NCI-H774 (cell line): ENCODE results near the gene ABCB10.
"Not testable (repeated sequence)": the region's sequence is repeated elsewhere in the genome, so short reads cannot be mapped to it uniquely, and the experiment has no call there.

Source experiments
- DNase-seq: peaks from one replicate; lab custom pipeline; 2025; lab: John Stamatoyannopoulos, UW

Gene ABCB10

DNA sequence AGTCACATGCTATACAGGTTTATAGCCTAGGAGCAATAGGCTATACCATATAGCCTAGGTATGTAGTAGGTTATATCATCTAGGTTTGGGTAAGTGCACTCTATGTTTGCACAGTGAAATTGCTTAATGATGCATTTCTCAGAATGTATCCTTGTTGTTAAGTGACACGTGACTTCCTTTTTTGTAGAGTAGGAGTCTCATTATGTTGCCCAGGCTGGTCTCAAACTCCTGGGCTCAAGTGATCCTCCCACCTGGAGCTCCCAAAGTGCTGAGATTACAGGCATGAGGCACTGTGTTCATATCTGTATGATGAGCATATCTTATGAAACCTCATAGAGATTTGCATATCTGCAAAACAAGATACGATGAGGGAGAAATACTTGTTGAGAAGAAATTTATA is 13.8 kb upstream of the ABCB10 start:
- DNase-seq: no peak

DNA sequence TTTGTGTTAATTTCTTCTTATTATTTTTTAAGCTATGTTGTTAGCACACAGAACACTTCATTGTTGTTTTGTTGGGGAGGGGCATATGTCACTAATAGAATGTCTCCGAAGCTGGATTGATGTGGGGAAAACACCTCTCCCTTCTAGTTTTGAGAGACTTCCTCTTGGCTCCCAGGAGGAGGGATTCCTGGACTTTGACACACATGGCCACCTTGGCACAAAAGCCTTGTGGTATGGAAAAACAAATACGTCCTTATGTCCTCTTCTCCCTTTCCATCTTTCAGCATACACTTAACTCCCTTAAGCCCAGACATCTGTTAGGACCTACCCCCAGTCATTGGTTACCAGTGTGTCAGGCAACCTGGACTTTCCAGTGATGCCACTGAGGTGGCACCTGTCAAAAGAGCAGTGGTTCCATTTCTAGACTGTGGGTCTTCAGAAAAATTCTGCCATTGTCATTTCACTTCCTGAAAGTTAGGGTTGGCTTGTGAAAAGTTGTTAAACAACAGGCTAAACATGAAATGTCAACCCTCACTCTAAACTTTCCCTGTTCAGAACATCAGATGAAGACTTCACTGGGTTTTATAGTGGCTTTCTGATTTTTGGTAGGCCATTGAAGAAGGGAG is 12.5 kb upstream of the ABCB10 start:
- no peak for DNase-seq

DNA sequence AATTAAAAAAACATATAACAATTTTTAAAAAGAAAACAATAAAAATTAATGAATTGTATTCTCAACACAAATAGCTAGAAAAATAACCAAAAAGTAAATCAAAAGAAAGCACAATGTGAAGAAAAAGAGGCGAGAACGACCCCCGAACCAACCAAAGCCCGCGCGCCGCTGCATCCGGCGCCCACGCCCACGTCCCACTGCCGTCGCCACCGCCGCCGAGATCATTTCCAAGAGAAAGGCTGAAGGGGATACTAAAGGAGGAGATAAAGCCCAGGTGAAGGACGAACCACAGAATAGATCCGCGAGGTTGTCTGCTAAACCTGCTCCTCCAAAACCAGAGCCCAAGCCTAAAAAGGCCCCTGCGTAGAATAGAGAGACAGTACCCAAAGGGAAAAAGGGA is 11.8 kb upstream of the ABCB10 start:
- DNase-seq: no peak

DNA sequence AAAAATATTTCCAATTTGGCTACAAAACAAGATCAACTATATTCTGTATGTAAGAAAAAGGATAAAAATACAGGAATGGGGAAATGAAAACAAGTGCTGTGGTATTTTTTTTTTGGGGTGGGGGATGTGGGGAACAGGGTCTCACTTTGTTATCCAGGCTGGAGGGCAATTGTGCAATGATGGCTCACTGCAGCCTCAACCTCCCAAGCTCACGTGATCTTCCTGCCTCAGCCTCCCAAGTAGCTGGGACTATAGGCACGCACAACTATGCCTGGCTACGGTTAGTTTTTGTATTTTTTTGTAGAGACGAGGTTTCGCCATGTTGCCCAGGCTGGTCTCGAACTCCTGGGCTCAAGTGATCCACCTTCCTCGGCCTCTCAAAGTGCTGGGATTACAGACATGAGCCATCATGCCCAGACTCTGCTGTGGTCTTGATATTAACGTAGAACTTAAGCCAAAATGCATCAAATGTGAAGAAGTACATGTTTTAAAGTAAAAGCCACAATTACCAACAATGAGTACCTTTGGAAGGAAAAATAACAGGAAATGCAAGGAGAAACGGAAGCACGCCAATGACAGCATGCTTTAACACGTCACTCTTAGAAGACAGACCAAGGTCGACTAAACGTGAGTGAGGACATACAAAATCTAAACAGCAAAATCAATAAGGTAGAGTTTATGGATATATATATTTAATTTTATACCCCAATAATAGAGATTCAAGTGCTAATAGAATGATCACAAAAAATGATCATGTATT is 8.8 kb upstream of the ABCB10 start:
- DNase-seq: no peak

DNA sequence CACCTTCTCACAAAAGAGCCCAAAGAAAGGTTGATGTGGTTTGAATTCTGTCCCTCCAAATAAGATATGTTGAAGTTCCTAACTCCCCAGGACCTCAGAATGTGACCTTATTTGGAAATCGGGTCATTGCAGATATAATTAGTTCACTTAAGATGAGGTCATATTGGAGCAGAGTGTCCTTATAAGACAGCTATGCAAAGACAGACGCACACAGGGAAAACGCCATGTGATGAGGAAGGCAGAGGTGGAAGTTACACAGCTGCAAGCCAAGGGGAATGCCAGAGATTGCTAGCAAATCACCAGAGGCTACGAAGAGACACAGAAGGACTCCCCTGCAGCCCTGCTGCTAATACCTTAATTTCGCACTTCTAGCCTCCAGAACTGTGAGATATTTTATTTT is 5.2 kb upstream of the ABCB10 start:
- DNase-seq: no peak

DNA sequence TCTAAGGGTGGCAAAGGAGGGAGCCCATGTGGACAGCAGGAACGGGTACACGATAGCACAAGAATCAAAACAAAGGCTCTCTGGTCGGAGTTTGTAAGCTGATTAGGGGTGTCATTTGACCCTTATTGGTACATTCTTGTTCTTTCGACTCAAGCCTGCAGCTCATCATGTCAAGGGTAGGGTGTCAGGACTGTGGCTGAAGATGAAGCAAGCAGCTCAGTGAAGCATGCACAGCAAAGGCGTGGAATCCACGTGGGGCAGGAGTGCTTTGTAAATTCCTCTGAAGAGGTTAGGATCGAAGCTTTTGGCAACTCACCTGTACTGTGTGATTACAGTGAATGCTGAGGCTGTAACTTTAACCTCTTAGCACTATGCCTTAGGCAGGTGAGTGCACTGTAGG is 4.7 kb upstream of the ABCB10 start:
- DNase-seq: no peak

DNA sequence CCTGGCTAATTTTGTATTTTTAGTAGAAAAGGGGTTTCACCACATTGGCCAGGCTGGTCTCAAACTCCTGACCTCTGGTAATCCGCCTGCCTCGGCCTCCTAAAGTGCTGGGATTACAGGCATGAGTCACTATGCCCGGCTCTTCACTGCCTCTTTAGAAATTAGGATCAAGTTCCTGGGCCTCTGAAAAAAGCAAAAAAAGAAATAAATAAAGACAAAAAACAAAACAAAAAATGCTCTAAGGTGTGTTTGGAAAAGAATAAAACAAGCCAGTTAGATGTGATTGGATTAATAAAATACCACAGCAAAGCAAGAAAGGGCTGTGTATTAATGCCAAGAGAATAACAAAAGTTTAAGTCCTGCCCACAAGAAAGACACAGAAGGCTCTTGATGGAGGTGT is 4.2 kb upstream of the ABCB10 start:
- DNase-seq: no peak

DNA sequence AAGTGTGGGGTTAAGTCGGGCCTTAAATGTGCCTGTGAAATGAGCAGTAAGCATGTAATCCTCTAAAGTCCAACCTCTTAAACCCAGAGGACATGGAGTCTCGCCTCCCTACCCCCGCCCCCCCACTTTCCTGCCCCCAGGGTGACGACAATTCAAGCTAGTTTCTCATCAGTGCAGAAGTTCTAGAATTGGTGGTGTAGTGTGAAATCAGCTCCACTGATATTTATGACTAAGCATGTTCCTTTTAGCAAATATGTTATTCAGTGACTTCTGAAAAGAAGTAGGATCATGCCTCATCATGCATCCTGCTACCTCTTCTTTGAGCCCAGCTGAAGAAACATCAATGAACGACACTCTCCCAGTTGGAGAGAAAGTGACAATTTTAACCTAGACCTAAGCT is 2.6 kb upstream of the ABCB10 start:
- no peak for DNase-seq

DNA sequence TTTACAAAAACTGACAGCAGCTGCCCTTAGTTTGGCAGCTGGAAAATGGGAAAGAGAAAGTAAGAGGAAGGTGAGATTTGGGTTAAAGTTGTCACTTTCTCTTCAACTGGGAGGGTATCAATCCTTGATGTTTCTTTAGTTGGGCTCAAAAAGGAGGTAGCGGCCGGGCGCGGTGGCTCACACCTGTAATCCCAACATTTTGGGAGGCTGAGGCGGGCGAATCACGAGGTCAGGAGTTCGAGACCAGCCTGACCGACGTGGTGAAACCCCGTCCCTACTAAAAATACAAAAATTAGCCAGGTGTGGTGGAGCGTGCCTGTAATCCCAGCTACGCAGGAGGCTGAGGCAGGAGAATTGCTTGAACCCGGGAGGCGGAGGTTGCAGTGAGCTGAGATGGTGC is 1.6 kb upstream of the ABCB10 start:
- not testable (repeated sequence) for DNase-seq

DNA sequence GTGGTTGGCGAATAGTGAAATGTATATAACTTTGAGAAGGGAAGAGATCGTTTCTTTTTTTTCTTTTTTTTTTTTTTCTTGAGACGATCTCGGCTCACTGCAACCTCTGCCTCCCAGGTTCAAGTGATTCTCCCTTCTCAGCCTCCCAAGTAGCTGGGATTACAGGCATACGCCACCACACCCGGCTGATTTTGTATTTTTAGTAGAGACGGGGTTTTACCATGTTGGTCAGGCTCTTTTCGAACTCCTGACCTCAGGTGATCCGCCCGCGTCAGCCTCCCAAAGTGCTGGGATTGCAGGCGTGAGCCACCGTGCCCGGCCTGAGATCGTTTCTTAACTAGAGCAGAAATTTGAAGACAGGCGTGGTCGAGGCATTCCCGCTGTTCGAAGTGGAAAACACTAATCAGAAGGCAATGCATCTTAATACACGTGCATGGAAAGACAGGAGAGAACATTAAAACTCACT is 862 bp upstream of the ABCB10 start:
- not testable (repeated sequence) for DNase-seq

DNA sequence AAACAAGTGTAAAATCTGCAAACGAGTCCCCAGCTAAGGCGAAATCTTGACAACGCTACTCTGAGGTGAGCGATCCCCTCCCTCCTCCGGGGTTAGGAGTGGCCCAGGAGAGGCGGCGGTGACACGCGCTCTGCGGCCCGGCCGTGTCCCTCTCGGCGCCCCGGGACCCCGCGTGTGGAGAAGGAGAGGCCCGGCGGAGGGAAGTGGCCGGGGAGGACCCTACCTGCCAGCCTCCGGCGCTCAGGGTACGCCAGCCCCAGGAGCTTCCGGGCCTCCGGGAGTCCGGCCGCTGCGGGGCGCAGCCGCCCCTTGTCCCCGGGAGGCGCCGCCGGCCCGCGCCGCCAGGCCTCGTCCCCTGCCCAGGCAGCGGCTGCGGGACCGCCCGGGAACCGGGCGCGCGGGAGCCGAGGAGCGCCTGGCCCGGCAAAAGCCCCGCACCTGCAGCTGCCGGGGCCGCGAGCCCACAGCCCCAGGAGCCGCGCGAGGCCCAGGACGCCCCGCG is 543 bp downstream of the ABCB10 start:
- peak; percentile 25 for DNase-seq

DNA sequence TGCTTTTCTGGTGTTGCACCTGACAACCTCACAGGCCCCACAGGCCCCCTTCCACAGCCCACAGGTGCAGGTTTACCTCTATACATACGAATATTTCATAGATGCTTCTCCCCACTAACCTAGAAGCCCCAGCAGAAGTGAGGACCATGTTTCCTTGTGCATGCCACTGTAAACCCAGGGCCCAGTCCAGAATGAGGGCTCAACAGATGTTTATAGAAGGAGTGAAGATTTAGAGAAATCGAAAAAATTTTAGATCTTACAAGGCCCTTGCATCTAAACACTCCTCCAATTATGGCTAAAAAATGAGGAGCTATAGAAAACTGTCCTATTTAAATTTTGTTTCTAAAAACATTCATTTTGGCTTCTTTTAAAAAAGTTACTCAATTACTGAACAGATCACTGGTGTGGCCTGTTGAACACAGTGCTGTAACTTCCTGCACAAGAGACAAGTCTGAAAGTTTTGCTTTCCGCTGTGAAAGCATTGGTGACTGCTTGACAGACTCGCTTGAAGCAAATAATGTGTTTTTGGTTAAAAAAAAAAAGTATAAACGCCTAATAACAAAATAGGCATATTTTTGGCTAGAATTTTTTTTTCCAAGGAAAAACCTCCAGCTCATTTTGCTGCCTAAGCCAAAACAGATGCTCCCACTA is 1.2 kb downstream of the ABCB10 start:
- no peak for DNase-seq

DNA sequence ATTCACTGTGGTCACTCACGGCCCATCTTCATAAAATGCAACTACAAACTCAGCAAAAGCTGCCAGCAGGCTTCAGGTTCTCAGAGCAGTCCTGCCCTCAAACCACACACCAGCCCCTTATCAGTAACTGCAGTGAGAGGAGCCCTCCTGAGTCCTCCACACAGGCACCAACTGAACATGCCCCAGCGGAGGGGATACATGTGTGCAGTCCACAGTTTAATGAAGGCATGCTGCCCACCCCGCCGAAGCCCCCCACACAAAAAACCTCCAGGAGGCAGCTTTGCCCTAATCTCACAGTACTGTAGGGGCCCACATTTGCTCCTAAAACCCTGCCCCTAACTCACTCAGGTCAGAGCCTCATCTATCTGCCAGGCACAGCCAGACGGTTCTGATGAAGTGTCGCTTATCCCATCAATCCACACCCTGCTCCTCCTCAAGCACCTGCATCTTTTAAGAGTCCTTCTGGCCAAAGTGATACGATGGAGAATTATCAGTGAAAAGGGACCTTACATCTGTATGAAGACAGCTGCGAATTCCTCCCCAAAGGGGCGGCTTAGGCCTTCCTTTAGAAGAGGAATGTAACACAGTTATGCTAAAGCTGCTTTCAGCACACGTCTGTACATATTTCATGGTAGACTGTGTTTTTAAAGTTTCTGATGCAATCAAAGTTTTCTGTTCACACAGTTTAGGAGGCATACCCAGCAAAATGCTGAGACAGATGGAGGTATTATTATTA is 3.5 kb downstream of the ABCB10 start:
- DNase-seq: no peak

DNA sequence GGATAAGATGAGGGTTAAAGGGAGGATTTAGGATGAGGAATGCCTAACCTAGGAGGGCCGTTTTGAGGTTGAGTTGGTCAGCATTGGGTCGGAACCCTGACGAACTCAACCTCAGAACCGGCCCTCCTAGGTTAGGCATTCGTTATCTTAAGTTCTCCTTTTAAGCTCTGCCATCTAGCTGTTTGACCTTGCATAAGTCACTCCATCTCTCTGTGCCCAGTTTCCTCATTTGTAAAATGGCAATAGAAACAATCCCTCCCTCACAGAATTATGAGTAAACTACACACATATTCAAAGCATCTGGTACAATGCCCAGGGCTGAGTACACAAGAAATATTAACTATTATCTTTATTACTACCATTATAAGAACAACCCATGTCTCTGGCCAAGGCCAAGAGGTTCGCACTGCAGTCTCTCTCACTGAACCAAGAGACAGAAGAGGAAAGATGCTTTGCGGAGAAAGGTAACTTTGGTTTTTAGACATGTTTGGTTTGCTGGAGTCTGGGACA is 4.8 kb downstream of the ABCB10 start:
- DNase-seq: no peak

DNA sequence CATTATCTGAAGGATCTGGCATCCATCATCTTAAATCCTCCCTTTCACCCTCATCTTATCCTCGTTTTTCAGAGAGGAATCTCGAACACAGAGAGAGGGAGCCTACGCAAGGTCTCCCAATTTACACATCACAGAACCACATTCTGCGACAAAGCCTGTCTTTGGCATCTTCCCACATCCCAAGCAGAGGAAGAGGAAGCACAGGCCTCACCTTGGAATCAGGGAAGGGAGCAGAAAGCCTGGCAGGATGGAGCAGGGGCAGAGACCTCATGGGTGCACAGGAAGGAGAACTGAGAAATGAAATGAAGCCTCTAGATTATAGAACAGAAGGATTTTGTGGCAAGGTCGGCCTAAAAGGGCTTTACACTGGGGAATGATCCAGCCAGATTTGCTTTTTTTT is 5.8 kb downstream of the ABCB10 start:
- DNase-seq: no peak

DNA sequence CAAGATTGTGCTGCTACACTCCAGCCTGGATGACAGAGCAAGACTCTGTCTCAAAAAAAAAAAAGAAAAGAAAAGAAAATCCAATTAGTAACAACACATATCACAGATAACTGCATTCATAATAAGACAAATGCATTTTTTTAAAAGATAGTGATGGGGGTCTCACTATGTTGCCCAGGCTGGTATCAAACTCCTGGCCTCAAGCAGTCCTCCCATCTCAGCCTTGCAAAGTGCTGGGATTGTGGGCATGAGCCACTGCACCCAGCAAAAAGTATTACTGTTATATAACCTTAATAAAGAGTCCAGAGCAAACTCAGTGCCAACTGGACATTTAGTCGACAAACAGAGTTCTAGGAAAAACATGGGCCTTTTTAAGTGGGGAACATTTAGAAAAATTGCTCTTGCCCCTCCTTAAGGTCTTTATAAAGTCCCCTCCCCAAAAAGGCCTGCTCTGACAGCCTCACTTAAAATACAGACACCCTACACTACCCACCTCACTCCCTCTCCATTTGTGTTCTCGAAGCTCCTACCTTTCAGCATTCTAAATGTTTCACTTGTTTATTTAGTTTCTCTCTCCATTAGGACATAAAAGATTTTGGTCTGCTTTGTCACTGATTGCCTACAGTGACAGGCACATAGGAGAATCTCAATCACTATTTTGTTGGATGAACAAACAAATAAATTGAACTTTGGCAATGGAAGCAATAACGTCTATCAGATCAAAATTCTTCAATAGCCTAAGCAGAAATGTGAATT is 7.5 kb downstream of the ABCB10 start:
- DNase-seq: no peak

DNA sequence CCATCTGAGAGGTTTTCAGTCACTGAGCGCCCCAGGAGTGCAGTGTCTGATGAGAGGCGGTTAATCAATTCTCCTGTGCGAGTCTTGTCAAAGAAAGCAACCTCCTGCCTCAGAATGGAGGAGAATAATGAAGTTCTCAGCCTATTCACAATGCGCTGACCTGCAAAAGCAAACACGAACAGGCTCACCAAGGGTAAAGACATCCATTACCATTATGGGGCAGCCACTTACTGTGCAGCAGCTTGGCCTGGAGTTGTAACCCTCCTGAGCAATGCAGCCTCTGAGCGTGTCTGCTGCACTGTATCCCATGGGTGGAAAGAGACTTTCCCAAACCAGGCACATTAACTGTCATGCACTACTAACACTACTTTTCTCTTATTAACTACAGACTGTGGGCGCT is 11.0 kb downstream of the ABCB10 start:
- no peak for DNase-seq

DNA sequence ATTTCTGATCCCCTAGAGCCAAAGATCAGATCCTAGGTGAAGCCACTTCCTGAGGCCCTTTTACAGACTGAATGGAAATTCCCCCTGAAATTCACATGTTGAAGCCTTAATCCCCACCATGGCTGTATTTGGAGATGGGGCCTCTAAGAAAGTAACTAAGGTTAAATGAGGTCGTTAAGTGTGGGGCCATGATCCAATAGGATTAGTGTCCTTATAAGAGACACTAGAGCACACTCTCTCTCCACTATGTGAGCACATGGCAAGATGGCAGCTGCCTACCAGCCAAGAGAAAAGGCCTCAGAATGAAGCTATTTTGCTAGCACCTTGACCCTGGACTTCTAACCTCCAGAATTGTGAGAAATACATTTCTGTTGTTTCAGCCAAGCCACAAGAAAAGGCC is 13.9 kb downstream of the ABCB10 start:
- DNase-seq: no peak

DNA sequence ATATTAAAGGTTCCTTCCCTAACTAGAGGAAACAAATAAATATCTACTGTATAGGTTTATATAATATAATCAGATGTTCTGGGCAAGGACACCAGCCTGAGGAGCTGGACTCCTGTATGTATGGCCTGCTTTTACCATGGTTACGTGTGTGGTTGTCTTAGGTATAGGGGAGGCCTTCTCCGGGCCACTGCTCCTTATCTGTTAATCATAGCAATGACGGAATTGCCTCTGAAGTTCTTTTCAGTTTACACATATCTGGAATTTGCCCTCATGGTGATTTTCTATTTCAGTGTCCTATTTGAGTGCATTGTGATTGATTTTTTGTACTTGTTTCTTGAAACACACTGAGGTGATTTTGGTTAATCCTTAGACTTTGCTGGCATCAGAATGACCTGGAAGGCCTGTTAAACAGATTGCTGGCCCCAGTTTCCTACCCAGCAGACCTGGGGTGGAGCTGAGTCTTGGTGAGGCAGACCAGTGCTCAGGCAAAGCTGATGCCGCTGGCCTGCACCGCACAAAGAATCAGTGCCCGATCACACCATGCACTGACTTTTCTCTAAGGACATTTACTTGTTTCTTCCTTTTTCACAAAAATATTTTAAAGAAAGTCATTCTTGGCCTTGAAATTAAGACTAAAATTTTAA is 18.5 kb downstream of the ABCB10 start:
- no peak for DNase-seq

DNA sequence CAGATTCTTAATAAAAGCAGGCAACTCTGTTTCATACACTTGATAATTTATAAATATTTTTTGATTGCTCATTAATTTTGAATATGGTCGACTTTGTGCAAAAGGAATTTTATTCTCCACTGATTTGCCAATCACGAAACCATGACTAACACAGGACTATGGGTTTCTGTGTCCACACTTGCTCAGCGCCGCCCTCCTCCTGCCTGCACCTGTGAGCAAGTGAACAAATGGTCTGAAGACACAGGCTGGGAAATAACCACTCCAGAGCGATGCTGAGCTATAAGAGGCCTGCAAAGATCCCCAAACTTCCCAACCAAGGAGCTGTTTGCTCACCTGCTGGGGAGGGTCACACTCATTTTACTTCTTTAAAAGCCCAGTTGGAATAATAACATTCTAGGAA is 19.6 kb downstream of the ABCB10 start:
- no peak for DNase-seq

DNA sequence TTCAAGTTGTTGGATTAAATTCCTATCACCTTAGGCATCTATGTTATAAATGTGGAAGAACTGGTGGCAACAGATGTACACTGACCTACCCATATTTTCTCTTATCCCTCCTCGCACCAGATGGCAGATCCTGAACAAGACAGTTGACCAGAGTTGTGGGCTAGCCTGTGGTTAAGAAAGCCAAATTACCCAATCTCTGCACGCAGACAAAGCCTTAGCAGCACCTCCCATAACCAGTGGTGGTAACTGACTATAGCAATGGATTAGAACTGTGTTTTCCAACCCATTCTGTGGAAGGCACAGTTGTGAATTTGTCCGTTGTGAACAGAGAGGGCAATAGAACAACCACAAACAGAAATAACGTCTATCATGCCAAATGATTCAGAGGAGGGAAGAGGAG is 20.6 kb downstream of the ABCB10 start:
- no peak for DNase-seq
